ENCODE measurements around the gene AMACR. TPM values are rescaled to one million over a fixed set of nuclear protein-coding genes. Genes with fewer than 3 reads are reported as not detected.
A peak's percentile ranks its signal among the peaks of the same experiment; 100 is the strongest.
"Not testable (repeated sequence)": the region's sequence is repeated elsewhere in the genome, so short reads cannot be mapped to it uniquely, and the experiment has no call there.

Gene AMACR
- total RNA-seq, 1 donor from 2014 or later = 10.3 TPM

- DNase-seq = no peak
Observed at GRCh38 chr5:33966805-33967204, 41.0 kb downstream of the AMACR start.

DNA sequence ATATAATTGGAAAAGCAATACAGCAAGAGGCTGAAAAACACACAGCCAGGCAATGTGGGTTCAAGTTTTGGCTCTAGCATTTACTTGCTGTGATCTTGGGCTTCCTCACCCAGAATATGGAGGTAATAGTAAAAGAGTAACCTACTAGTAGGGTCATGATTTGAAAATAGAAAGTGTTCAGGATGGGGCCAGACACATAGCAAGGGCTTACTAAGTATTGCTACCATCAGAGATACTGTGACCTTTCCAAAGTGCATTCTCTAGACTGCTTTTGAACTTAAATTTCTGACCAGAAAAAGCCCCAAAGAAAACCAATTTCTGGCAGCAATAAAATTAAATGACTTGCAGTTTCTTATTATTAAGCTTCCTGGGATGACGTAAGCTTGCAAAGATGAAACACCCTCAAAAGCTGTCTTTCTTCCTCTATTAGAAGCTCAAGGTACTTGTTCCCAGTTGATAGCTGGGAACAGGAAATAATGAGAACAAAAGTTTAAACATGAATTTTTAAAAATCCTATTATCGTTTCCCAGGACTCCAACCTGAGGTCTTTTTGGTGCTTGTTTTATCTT lies 43.6 kb downstream of the AMACR start:
- DNase-seq = no peak

DNA sequence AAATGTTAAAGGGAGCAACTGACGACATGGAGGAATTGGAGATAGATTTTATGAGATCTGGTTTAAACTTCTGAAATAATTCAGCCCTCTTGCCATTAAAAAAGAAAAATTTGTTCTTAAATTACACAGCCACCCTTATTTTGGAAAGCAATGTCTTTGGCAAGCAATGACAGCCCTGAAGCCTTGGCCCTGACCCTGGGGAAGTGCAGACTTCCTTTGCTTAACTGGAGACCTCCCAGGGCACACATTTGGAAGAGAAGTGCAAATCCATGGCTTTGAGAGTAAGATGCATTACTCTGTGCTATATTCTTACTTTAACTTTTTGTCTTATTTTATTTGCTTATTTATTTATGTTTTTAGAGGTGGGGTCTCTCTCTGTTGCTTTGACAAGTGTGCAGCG lies 49.7 kb downstream of the AMACR start:
- no peak for DNase-seq

DNA sequence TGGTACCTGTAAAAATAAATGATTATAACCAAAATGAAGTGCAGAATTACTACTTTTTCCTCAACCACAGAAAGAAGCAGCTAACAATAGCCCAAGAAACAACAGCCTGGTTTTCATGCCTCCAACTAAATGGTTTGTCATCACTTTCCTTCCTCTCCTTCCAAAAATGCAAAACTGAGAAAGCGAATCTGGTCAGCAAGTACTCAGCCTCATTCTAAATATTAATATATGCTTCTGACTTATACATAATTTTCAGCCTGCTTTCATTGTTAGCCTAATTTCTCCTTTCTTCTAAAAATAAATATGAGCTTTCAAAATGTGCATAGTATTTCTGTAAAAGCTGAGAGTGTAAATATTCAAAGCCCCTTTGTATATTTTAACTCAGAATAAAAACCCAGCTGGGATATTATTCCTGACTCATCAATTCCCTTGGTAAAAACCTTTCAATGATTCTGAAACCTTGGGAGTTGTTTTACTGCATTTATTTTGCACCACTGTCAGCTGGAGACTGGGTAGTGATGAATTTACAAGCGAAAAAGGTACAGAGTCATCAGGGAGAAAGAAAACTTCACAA lies 50.2 kb downstream of the AMACR start:
- DNase-seq = no peak

DNA sequence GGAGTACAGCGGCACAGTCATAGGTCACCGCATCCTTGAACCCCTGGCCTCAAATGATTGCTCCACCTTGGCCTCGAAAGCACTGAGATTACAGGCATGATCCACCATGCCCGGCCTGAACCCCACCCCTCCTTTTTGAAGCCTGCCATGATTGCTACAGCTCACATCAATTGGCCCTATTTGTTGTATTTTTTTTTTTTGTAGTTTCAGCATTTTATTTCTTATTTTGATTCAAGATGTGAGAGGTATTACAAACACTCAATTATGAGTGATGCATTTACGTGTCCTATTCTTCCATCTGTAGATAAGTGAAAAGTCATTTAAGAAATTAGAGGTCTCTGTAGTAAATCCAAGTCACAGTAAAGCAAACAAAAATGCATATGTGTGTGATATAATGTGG lies 55.7 kb downstream of the AMACR start:
- not testable (repeated sequence) for DNase-seq

GRCh38 chr5:33944543-33945132 lies 63.2 kb downstream of the AMACR start:
- DNase-seq = no peak

- no peak for DNase-seq
Observed at GRCh38 chr5:33941090-33941489, 66.8 kb downstream of the AMACR start.

GRCh38 chr5:33939556-33940262 lies 68.1 kb downstream of the AMACR start:
- DNase-seq = no peak

GRCh38 chr5:33938881-33939280 lies 69.0 kb downstream of the AMACR start:
- DNase-seq = no peak

GRCh38 chr5:33938507-33938796 lies 69.4 kb downstream of the AMACR start:
- no peak for DNase-seq

DNA sequence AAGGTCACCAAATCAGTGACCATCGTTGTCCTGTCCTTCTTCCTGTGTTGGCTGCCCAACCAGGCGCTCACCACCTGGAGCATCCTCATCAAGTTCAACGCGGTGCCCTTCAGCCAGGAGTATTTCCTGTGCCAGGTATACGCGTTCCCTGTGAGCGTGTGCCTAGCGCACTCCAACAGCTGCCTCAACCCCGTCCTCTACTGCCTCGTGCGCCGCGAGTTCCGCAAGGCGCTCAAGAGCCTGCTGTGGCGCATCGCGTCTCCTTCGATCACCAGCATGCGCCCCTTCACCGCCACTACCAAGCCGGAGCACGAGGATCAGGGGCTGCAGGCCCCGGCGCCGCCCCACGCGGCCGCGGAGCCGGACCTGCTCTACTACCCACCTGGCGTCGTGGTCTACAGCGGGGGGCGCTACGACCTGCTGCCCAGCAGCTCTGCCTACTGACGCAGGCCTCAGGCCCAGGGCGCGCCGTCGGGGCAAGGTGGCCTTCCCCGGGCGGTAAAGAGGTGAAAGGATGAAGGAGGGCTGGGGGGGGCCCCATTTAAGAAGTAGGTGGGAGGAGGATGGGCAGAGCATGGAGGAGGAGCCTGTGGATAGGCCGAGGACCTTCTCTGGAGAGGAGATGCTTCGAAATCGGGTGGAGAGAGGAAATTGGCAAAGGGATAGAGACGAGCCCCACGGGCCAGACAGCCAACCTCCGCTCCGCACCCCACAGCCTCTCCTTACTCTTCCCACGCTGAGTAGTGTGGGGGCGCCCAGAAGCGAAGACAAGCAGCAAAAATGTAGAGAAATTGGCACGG lies 69.9 kb downstream of the AMACR start:
- DNase-seq = no peak

- DNase-seq = no peak
Observed at GRCh38 chr5:33937017-33937706, 70.7 kb downstream of the AMACR start.

- DNase-seq = peak; percentile 17
Observed at GRCh38 chr5:33936381-33937016, 71.4 kb downstream of the AMACR start, which contains the start of gene RXFP3. Gene RXFP3 (plus strand): TSS chr5:33936386. CDS start chr5:33936741, 355 bp downstream.

Small RNAs within 50 kb of the gene (small RNA-seq; reads per million reads assigned to genes)
- gene AC139783.1 (ENCODE audit: low replicate concordance) = not detected

Other genes starting within 250 kb of the AMACR start
- 28.7 TPM for gene ADAMTS12, start 116.1 kb downstream of the AMACR start, total RNA-seq
- gene RXFP3, start 71.7 kb downstream of the AMACR start, total RNA-seq = not detected
- not detected for gene SLC45A2, start 23.4 kb downstream of the AMACR start, total RNA-seq
- gene C1QTNF3, start 35.2 kb upstream of the AMACR start, total RNA-seq = 122 TPM